ENCODE data around the gene HIP1. TPM values are rescaled to one million over a fixed set of nuclear protein-coding genes. Genes with fewer than 3 reads are reported as not detected.
"Not testable (repeated sequence)": the region's sequence is repeated elsewhere in the genome, so short reads cannot be mapped to it uniquely, and the experiment has no call there.

The HIP1 gene
- total RNA-seq, 1 experiment from 2014 or later, result 13.7 TPM

DNA sequence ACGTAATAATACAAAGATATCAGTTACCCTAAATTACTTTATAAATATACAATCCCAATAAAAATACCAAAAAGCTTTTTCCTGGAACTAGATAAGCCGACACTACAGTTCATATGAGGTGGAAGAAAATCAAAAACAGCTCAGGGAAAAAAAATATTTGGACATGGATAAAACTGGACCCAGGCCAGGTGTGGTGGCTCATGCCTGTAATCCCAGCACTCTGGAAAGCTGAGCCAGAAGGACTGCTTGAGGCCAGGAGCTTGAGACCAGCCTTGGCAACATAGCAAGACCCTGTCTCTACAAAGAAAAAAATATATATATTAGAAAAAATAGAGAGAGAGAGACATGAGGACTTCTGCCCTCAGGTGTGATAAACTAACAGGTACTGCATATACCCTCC is 219.9 kb downstream of the HIP1 start:
- H3K27me3 ChIP-seq (replicated peaks; ENCODE audit: control insufficient read depth, insufficient read depth, low read length); DNase-seq; H3K4me3 ChIP-seq (ENCODE audit: low read depth, low read length); H3K27ac Mint-ChIP-seq (ENCODE audit: unreplicated experiment); H3K36me3 ChIP-seq (ENCODE audit: control insufficient read depth, insufficient read depth, low read length); CTCF ChIA-PET; intact Hi-C loops (cut with micrococcal nuclease; ENCODE audit: unreplicated experiment); BruUV-seq (replicated peaks); H3K27me3 Mint-ChIP-seq (ENCODE audit: insufficient read depth, unreplicated experiment); H3K4me1 Mint-ChIP-seq (ENCODE audit: low read depth, unreplicated experiment); H3K4me1 ChIP-seq; H3K4me3 Mint-ChIP-seq (ENCODE audit: unreplicated experiment); POLR2A ChIA-PET: not testable (repeated sequence)
- Mint-ChIP-seq H3K9me3 (ENCODE audit: unreplicated experiment) (peaks cover 21% of the 10 kb centered on the region), H3K36me3 (ENCODE audit: insufficient read depth, unreplicated experiment) (peaks cover 60% of the 10 kb centered on the region)
- peaks cover 15% of the 10 kb centered on the region; the same call in 1 of the 2 replicates for H3K9me3 ChIP-seq

DNA sequence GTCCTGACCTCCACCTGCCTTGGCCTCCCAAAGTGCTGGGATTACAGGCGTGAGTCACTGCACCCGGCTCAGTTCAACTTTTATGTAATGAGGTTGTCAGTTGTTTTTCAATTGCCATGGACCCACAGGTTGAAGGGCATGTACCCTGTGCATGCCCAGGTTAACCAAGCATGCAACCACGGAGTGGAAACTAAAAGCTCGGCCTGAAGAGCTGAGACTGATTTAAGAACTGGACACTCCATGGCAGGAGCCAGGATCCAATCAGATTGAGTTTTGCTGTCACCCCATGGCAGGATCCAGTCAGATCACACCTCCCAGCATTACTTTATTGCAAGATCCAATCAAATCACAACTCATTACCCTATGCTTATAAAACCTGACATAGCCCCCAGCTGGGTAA is 229.7 kb downstream of the HIP1 start:
- DNase-seq; H3K9me3 Mint-ChIP-seq (ENCODE audit: unreplicated experiment); H3K4me1 ChIP-seq; intact Hi-C loops (cut with micrococcal nuclease; ENCODE audit: unreplicated experiment); H3K4me1 Mint-ChIP-seq (ENCODE audit: low read depth, unreplicated experiment); CTCF ChIA-PET; POLR2A ChIA-PET; H3K9me3 ChIP-seq; H3K4me3 ChIP-seq (ENCODE audit: low read depth, low read length); H3K27me3 ChIP-seq (replicated peaks; ENCODE audit: control insufficient read depth, insufficient read depth, low read length); H3K4me3 Mint-ChIP-seq (ENCODE audit: unreplicated experiment); H3K36me3 ChIP-seq (ENCODE audit: control insufficient read depth, insufficient read depth, low read length); H3K27me3 Mint-ChIP-seq (ENCODE audit: insufficient read depth, unreplicated experiment); BruUV-seq (replicated peaks); H3K27ac Mint-ChIP-seq (ENCODE audit: unreplicated experiment): not testable (repeated sequence)
- peaks cover 13% of the 10 kb centered on the region for H3K36me3 Mint-ChIP-seq (ENCODE audit: insufficient read depth, unreplicated experiment)

DNA sequence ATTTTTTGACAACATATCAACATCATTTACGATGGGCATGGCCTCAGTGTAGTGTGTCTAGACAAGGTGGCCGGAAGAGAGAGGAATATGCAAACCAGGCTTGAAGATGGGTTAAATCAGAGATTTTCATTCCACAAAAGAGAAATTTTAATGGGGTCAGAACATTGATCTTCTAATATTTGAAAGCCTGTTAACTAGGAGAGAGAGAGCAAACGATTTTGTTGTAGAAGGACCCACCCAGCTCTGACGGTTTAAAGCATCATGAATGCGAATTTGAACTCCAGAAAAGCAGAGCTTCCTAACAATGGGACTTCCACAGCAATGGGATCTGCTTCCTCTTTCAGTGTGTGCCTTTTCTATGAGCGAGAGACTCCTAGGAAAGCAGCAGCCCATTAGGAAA is 246.7 kb downstream of the HIP1 start, which contains the start of gene SPDYE5:
Gene SPDYE5 (plus strand): TSS at position 301 of the 400 bp plus-strand sequence. CDS start 1,728 bp downstream, outside the sequence.
- H3K9me3 Mint-ChIP-seq (ENCODE audit: unreplicated experiment); H3K4me1 Mint-ChIP-seq (ENCODE audit: low read depth, unreplicated experiment); H3K27me3 ChIP-seq (replicated peaks; ENCODE audit: control insufficient read depth, insufficient read depth, low read length); DNase-seq; H3K27me3 Mint-ChIP-seq (ENCODE audit: insufficient read depth, unreplicated experiment); POLR2A ChIA-PET; H3K4me1 ChIP-seq; intact Hi-C loops (cut with micrococcal nuclease; ENCODE audit: unreplicated experiment); CTCF ChIA-PET; H3K4me3 Mint-ChIP-seq (ENCODE audit: unreplicated experiment); H3K36me3 Mint-ChIP-seq (ENCODE audit: insufficient read depth, unreplicated experiment); H3K9me3 ChIP-seq; BruUV-seq (replicated peaks); H3K27ac Mint-ChIP-seq (ENCODE audit: unreplicated experiment); H3K4me3 ChIP-seq (ENCODE audit: low read depth, low read length); H3K36me3 ChIP-seq (ENCODE audit: control insufficient read depth, insufficient read depth, low read length): not testable (repeated sequence)

DNA sequence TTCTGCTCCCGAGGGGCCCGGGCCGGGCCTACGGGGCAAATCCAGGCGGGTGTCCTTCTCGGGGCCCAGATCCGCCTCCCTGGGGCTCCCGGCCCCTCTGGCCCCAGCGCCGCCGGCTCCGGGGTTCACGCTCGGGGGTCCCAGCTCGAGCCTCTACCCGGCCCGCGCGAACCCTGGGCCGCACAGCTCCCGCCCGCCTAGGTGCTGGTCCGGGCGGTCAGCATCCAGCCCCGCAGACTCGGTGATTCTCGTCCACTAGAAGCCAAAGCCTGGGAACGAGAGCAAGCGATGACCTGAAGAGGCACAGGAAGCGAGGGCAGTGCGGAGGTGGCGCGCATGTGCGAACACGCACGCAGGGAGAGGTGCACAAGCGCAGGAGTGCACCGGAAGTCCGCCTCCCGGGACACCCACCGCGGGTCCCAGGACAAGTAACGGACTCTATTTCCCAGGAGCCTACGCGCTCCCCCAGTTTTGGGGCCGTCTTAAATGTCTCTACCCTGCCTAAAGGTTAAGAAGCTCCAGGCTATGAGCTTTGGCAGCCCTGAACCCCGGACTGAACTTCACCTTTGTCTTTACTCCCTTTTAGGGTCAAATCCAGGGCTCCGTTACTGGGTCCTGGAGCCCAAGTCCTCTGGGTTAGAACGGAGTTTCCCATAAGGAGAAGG is 252.6 kb downstream of the HIP1 start, which contains the start of gene POM121C:
Gene POM121C (minus strand): TSS at position 321 of the 665 bp plus-strand sequence. CDS start 44,803 bp downstream, outside the sequence.
- H3K27me3 Mint-ChIP-seq (ENCODE audit: insufficient read depth, unreplicated experiment); H3K4me1 Mint-ChIP-seq (ENCODE audit: low read depth, unreplicated experiment); CTCF ChIA-PET; H3K36me3 ChIP-seq (ENCODE audit: control insufficient read depth, insufficient read depth, low read length); H3K27me3 ChIP-seq (replicated peaks; ENCODE audit: control insufficient read depth, insufficient read depth, low read length); H3K4me1 ChIP-seq; BruUV-seq (replicated peaks); H3K9me3 Mint-ChIP-seq (ENCODE audit: unreplicated experiment); H3K9me3 ChIP-seq: not testable (repeated sequence)
- Mint-ChIP-seq H3K4me3 (ENCODE audit: unreplicated experiment) (peak within 1 kb of the TSS; percentile 97), H3K27ac (ENCODE audit: unreplicated experiment) (peak within 1 kb of the TSS; percentile 86), H3K36me3 (ENCODE audit: insufficient read depth, unreplicated experiment) (peaks cover 36% of the 10 kb centered on the region)
- peak; percentile 92 to 94 for DNase-seq
- POLR2A ChIA-PET, result interaction anchor here (0.6 kb wide), 1 partner anchor 1908 kb away, joined by 5 read pairs; the partner anchor contains the start of gene TBL2
- H3K4me3 ChIP-seq (ENCODE audit: low read depth, low read length), result peak within 1 kb of the TSS; percentile 62
- intact Hi-C loops (cut with micrococcal nuclease; ENCODE audit: unreplicated experiment), result loop anchor here (1.0 kb wide), 1 partner anchor 42 kb away; no protein-coding TSS in a partner anchor

GRCh38 chr7:75485355-75485978 is 253.3 kb downstream of the HIP1 start:
- Mint-ChIP-seq H3K27ac (ENCODE audit: unreplicated experiment) (peak overlapping the region; percentile 86), H3K4me3 (ENCODE audit: unreplicated experiment) (peak overlapping the region; percentile 97), H3K36me3 (ENCODE audit: insufficient read depth, unreplicated experiment) (peaks cover 36% of the 10 kb centered on the region)
- H3K9me3 ChIP-seq; H3K4me1 Mint-ChIP-seq (ENCODE audit: low read depth, unreplicated experiment); POLR2A ChIA-PET; H3K27me3 ChIP-seq (replicated peaks; ENCODE audit: control insufficient read depth, insufficient read depth, low read length); intact Hi-C loops (cut with micrococcal nuclease; ENCODE audit: unreplicated experiment); H3K4me1 ChIP-seq; H3K27me3 Mint-ChIP-seq (ENCODE audit: insufficient read depth, unreplicated experiment); CTCF ChIA-PET; H3K36me3 ChIP-seq (ENCODE audit: control insufficient read depth, insufficient read depth, low read length); H3K9me3 Mint-ChIP-seq (ENCODE audit: unreplicated experiment): not testable (repeated sequence)
- BruUV-seq (replicated peaks), result TSS peak; percentile 22
- H3K4me3 ChIP-seq (ENCODE audit: low read depth, low read length), result peak overlapping the region; percentile 62
- peak in 1 of 2 experiments; percentile 20 for DNase-seq

Other genes starting within 250 kb of the HIP1 start
- gene SPDYE5, start 246.6 kb downstream of the HIP1 start, total RNA-seq (2022), result not detected in 2 replicates
- gene CCL26, start 33.3 kb upstream of the HIP1 start, total RNA-seq (2022), result not detected in 2 replicates
- not detected in 2 replicates for gene CCL24, start 74.9 kb upstream of the HIP1 start, total RNA-seq (2022)
- gene RHBDD2, start 140.1 kb upstream of the HIP1 start, total RNA-seq (2022), result 50.1 and 55.6 TPM in 2 replicates
- 162 and 171 TPM in 2 replicates for gene POR, start 176.2 kb upstream of the HIP1 start, total RNA-seq (2022)

All from Caco-2 (cell line).